ENCODE results near the gene PKNOX2. TPM values are rescaled to one million over a fixed set of nuclear protein-coding genes. Genes with fewer than 3 reads are reported as not detected.

PKNOX2 gene
- total RNA-seq, 1 experiment from 2014 or later = not detected

- Mint-ChIP-seq H3K4me1 (ENCODE audit: low read depth, unreplicated experiment) (peaks cover 8% of the 10 kb centered on the region), H3K27ac (ENCODE audit: unreplicated experiment) (no peak overlapping the region), H3K27me3 (ENCODE audit: insufficient read depth, unreplicated experiment) (peaks cover 34% of the 10 kb centered on the region), H3K36me3 (ENCODE audit: insufficient read depth, unreplicated experiment) (no peaks in the 10 kb centered on the region), H3K9me3 (ENCODE audit: unreplicated experiment) (no peaks in the 10 kb centered on the region), H3K4me3 (ENCODE audit: unreplicated experiment) (no peak overlapping the region)
- DNase-seq = no peak
- no peaks in the 10 kb centered on the region for H3K36me3 ChIP-seq (ENCODE audit: control insufficient read depth, insufficient read depth, low read length)
- ChIA-PET CTCF (interaction anchor here (0.6 kb wide), 1 partner anchor 138 kb away, joined by 4 read pairs; no protein-coding TSS in a partner anchor), POLR2A (no interaction called here)
- H3K9me3 ChIP-seq = no peaks in the 10 kb centered on the region
- H3K4me1 ChIP-seq = no peaks in the 10 kb centered on the region; the same call in 1 of the 2 replicates
- TF ChIP-seq CTCF (IDR thresholded peaks at IDR 0.05; ENCODE audit: insufficient read depth in 1 of 2, low read depth in 1 of 2, low read length in 1 of 2, severe bottlenecking in 1 of 2, unreplicated experiment in 1 of 2) = no peak
- intact Hi-C loops (cut with micrococcal nuclease; ENCODE audit: unreplicated experiment) = no loop called here
- peaks cover 5% of the 10 kb centered on the region for H3K27me3 ChIP-seq (replicated peaks; ENCODE audit: control insufficient read depth, insufficient read depth, low read length)
- BruUV-seq (replicated peaks) = no TSS peak
- no peak overlapping the region for H3K4me3 ChIP-seq (ENCODE audit: low read depth, low read length)
These were observed 218.3 kb downstream of the PKNOX2 start for GRCh38 chr11:125382822-125383221.

- no TSS peak for BruUV-seq (replicated peaks)
- H3K36me3 ChIP-seq (ENCODE audit: control insufficient read depth, insufficient read depth, low read length) = no peaks in the 10 kb centered on the region
- no peak for TF ChIP-seq CTCF (IDR thresholded peaks at IDR 0.05; ENCODE audit: insufficient read depth in 1 of 2, low read depth in 1 of 2, low read length in 1 of 2, severe bottlenecking in 1 of 2, unreplicated experiment in 1 of 2)
- H3K27me3 ChIP-seq (replicated peaks; ENCODE audit: control insufficient read depth, insufficient read depth, low read length) = peaks cover 3% of the 10 kb centered on the region
- intact Hi-C loops (cut with micrococcal nuclease; ENCODE audit: unreplicated experiment) = no loop called here
- peaks cover 8% of the 10 kb centered on the region for H3K4me1 Mint-ChIP-seq (ENCODE audit: low read depth, unreplicated experiment)
- POLR2A ChIA-PET = no interaction called here
- no peaks in the 10 kb centered on the region for H3K9me3 Mint-ChIP-seq (ENCODE audit: unreplicated experiment)
- no peak overlapping the region for H3K4me3 ChIP-seq (ENCODE audit: low read depth, low read length)
- peaks cover 31% of the 10 kb centered on the region for H3K27me3 Mint-ChIP-seq (ENCODE audit: insufficient read depth, unreplicated experiment)
- H3K36me3 Mint-ChIP-seq (ENCODE audit: insufficient read depth, unreplicated experiment) = no peaks in the 10 kb centered on the region
- no peaks in the 10 kb centered on the region; the same call in 1 of the 2 replicates for H3K4me1 ChIP-seq
- no peak overlapping the region for H3K4me3 Mint-ChIP-seq (ENCODE audit: unreplicated experiment)
- no peaks in the 10 kb centered on the region for H3K9me3 ChIP-seq
- no peak for DNase-seq
- no peak overlapping the region for H3K27ac Mint-ChIP-seq (ENCODE audit: unreplicated experiment)
- CTCF ChIA-PET = interaction anchor here (0.5 kb wide), 1 partner anchor 126 kb away, joined by 3 read pairs; no protein-coding TSS in a partner anchor
These were observed 220.3 kb downstream of the PKNOX2 start for GRCh38 chr11:125384825-125385224.

GRCh38 chr11:125387901-125388300 lies 223.3 kb downstream of the PKNOX2 start:
- H3K4me1 Mint-ChIP-seq (ENCODE audit: low read depth, unreplicated experiment) = peaks cover 12% of the 10 kb centered on the region
- peaks cover 25% of the 10 kb centered on the region for H3K27me3 Mint-ChIP-seq (ENCODE audit: insufficient read depth, unreplicated experiment)
- DNase-seq = no peak
- H3K4me3 Mint-ChIP-seq (ENCODE audit: unreplicated experiment) = no peak overlapping the region
- no peak overlapping the region for H3K4me3 ChIP-seq (ENCODE audit: low read depth, low read length)
- H3K27me3 ChIP-seq (replicated peaks; ENCODE audit: control insufficient read depth, insufficient read depth, low read length) = no peaks in the 10 kb centered on the region
- H3K36me3 ChIP-seq (ENCODE audit: control insufficient read depth, insufficient read depth, low read length) = no peaks in the 10 kb centered on the region
- ChIA-PET CTCF (no interaction called here), POLR2A (no interaction called here)
- peaks cover 10% of the 10 kb centered on the region for H3K4me1 ChIP-seq
- no peaks in the 10 kb centered on the region for H3K9me3 ChIP-seq
- H3K9me3 Mint-ChIP-seq (ENCODE audit: unreplicated experiment) = no peaks in the 10 kb centered on the region
- H3K27ac Mint-ChIP-seq (ENCODE audit: unreplicated experiment) = no peak overlapping the region
- intact Hi-C loops (cut with micrococcal nuclease; ENCODE audit: unreplicated experiment) = no loop called here
- TF ChIP-seq CTCF (IDR thresholded peaks at IDR 0.05; ENCODE audit: insufficient read depth in 1 of 2, low read depth in 1 of 2, low read length in 1 of 2, severe bottlenecking in 1 of 2, unreplicated experiment in 1 of 2) = no peak
- no peaks in the 10 kb centered on the region for H3K36me3 Mint-ChIP-seq (ENCODE audit: insufficient read depth, unreplicated experiment)
- no TSS peak for BruUV-seq (replicated peaks)

All from Caco-2 (cell line).